ENCODE data around the gene KIF3C.

Gene KIF3C

GRCh38 chr2:25976983-25977741 lies 5.1 kb downstream of the KIF3C start:
- DNase-seq (ENCODE audit: low read depth): no peak
- H3K4me3 ChIP-seq (ENCODE audit: low read length): no peak overlapping the region
- no peak for TF ChIP-seq CTCF (conservative IDR thresholded peaks at IDR 0.05; ENCODE audit: low read length)

GRCh38 chr2:25972049-25972823 lies 10.1 kb downstream of the KIF3C start:
- no peak overlapping the region for H3K4me3 ChIP-seq (ENCODE audit: low read length)
- DNase-seq (ENCODE audit: low read depth): no peak
- TF ChIP-seq CTCF (conservative IDR thresholded peaks at IDR 0.05; ENCODE audit: low read length): no peak

- TF ChIP-seq CTCF (conservative IDR thresholded peaks at IDR 0.05; ENCODE audit: low read length): no peak
- DNase-seq (ENCODE audit: low read depth): no peak
Measured at GRCh38 chr2:25971596-25971995, 10.7 kb downstream of the KIF3C start.

GRCh38 chr2:25966531-25967270 lies 15.6 kb downstream of the KIF3C start:
- TF ChIP-seq CTCF (conservative IDR thresholded peaks at IDR 0.05; ENCODE audit: low read length): no peak
- DNase-seq (ENCODE audit: low read depth): no peak
- no peak overlapping the region for H3K4me3 ChIP-seq (ENCODE audit: low read length)

More at GRCh38 chr2:25971596-25971995, 10.7 kb downstream of the KIF3C start:
- no peak overlapping the region for H3K4me3 ChIP-seq (ENCODE audit: low read length)

- no peak overlapping the region for H3K4me3 ChIP-seq (ENCODE audit: low read length)
- no peak for TF ChIP-seq CTCF (conservative IDR thresholded peaks at IDR 0.05; ENCODE audit: low read length)
- DNase-seq (ENCODE audit: low read depth): no peak
Measured at GRCh38 chr2:25964891-25965290, 17.4 kb downstream of the KIF3C start.

- no peak for TF ChIP-seq CTCF (conservative IDR thresholded peaks at IDR 0.05; ENCODE audit: low read length)
- H3K4me3 ChIP-seq (ENCODE audit: low read length): no peak overlapping the region
- DNase-seq (ENCODE audit: low read depth): peak; percentile 22
Measured at GRCh38 chr2:25960920-25961319, 21.4 kb downstream of the KIF3C start.
